Activated T-cell treated with anti-CD3 and anti-CD28 coated beads, Interleukin-2, amount 50 U/mL, for 72 hours (primary cell): ENCODE data around the gene DNLZ. TPM values are rescaled to one million over a fixed set of nuclear protein-coding genes. Genes with fewer than 3 reads are reported as not detected.

Experiments used
- ATAC-seq, 2 donors: fragments of 150-1000 bp; cut with Tn5 transposase; replicated peaks in 1 of 2; 2 replicates each; pipeline ENCODE4 v1.10.0; 2021; ENCODE audit warnings: moderate library complexity in 2 of 2, mild to moderate bottlenecking in 1 of 2
- DNase-seq, 2 donors: peaks; one replicate each; pipeline ENCODE4 v3.0.0; 2021 to 2022; ENCODE audit warnings: mixed read lengths in 1 of 2
- H3K27ac Mint-ChIP-seq: one replicate; pipeline ENCODE4 v1.8.0; 2022; ENCODE audit warnings: mild to moderate bottlenecking, moderate library complexity, mixed read lengths
- H3K27me3 Mint-ChIP-seq: one replicate; pipeline ENCODE4 v1.8.0; 2022; ENCODE audit warnings: low read depth, mixed read lengths
- H3K36me3 Mint-ChIP-seq, 2 donors: one replicate each; pipeline ENCODE4 v1.8.0; 2022; ENCODE audit warnings: mixed read lengths in 2 of 2, mild to moderate bottlenecking in 1 of 2; ENCODE audit not compliant: insufficient read depth in 2 of 2
- H3K4me1 Mint-ChIP-seq: one replicate; pipeline ENCODE4 v1.8.0; 2022; ENCODE audit warnings: low read depth, mixed read lengths
- H3K4me3 Mint-ChIP-seq, 2 donors: one replicate each; pipeline ENCODE4 v1.8.0; 2022; ENCODE audit warnings: mild to moderate bottlenecking in 2 of 2, mixed read lengths in 2 of 2, moderate library complexity in 2 of 2
- H3K9me3 Mint-ChIP-seq, 2 donors: one replicate each; pipeline ENCODE4 v1.8.0; 2022; ENCODE audit warnings: mixed read lengths in 2 of 2
- total RNA-seq, 2 donors: library from RNA; stranded (reverse); gene quantifications; one replicate each; pipeline ENCODE4 v1.2.3, GENCODE V29; 2022

Gene DNLZ
- total RNA-seq, 2 donors from 2014 or later: 10.8 to 14.4 TPM

GRCh38 chr9:136378170-136379002 lies 14.8 kb upstream of the DNLZ start:
- ATAC-seq: no peak
- no peaks in the 10 kb centered on the region for H3K36me3 Mint-ChIP-seq
- no peaks in the 10 kb centered on the region for H3K27me3 Mint-ChIP-seq
- no peaks in the 10 kb centered on the region for H3K9me3 Mint-ChIP-seq
- H3K4me1 Mint-ChIP-seq: no peaks in the 10 kb centered on the region
- DNase-seq: no peak
- H3K27ac Mint-ChIP-seq: no peak overlapping the region
- H3K4me3 Mint-ChIP-seq: no peak overlapping the region

- ATAC-seq (no peak), DNase-seq (no peak)
- no peak overlapping the region for H3K27ac Mint-ChIP-seq
- no peaks in the 10 kb centered on the region for H3K9me3 Mint-ChIP-seq
- H3K4me1 Mint-ChIP-seq: no peaks in the 10 kb centered on the region
- no peak overlapping the region for H3K4me3 Mint-ChIP-seq
- no peaks in the 10 kb centered on the region for H3K27me3 Mint-ChIP-seq
- no peaks in the 10 kb centered on the region for H3K36me3 Mint-ChIP-seq
Observed at GRCh38 chr9:136377341-136378169, 14.0 kb upstream of the DNLZ start.

GRCh38 chr9:136376457-136376856 lies 12.9 kb upstream of the DNLZ start:
- no peak for DNase-seq
- H3K36me3 Mint-ChIP-seq: no peaks in the 10 kb centered on the region
- H3K27me3 Mint-ChIP-seq: no peaks in the 10 kb centered on the region
- H3K4me1 Mint-ChIP-seq: no peaks in the 10 kb centered on the region
- no peak overlapping the region for H3K27ac Mint-ChIP-seq
- no peak overlapping the region for H3K4me3 Mint-ChIP-seq
- H3K9me3 Mint-ChIP-seq: no peaks in the 10 kb centered on the region
- ATAC-seq: no peak

GRCh38 chr9:136375096-136375495 lies 11.6 kb upstream of the DNLZ start:
- Mint-ChIP-seq H3K4me3 (no peak overlapping the region), H3K27ac (no peak overlapping the region), H3K27me3 (no peaks in the 10 kb centered on the region), H3K36me3 (no peaks in the 10 kb centered on the region), H3K9me3 (no peaks in the 10 kb centered on the region), H3K4me1 (no peaks in the 10 kb centered on the region)
- ATAC-seq: no peak
- DNase-seq: no peak

- no peak overlapping the region for H3K4me3 Mint-ChIP-seq
Observed at GRCh38 chr9:136374183-136374575, 10.6 kb upstream of the DNLZ start.

GRCh38 chr9:136373300-136374182 lies 10.0 kb upstream of the DNLZ start, which contains the start of gene CARD9:
CARD9 (minus strand) TSS chr9:136373669; CDS start chr9:136372078, 1,591 bp downstream.
- Mint-ChIP-seq H3K27me3 (no peaks in the 10 kb centered on the region), H3K36me3 (no peaks in the 10 kb centered on the region), H3K27ac (no peak within 1 kb of the TSS), H3K4me3 (peak within 1 kb of the TSS; percentile 15), H3K4me1 (no peaks in the 10 kb centered on the region), H3K9me3 (no peaks in the 10 kb centered on the region)
- ATAC-seq: peak in 1 of 2 donors; percentile 35
- no peak for DNase-seq

More at GRCh38 chr9:136374183-136374575, 10.6 kb upstream of the DNLZ start:
- ATAC-seq: no peak
- Mint-ChIP-seq H3K4me1 (no peaks in the 10 kb centered on the region), H3K27ac (no peak overlapping the region), H3K9me3 (no peaks in the 10 kb centered on the region), H3K36me3 (no peaks in the 10 kb centered on the region), H3K27me3 (no peaks in the 10 kb centered on the region)
- no peak for DNase-seq

GRCh38 chr9:136372561-136373299 lies 9.2 kb upstream of the DNLZ start:
- Mint-ChIP-seq H3K36me3 (no peaks in the 10 kb centered on the region), H3K27me3 (no peaks in the 10 kb centered on the region), H3K9me3 (no peaks in the 10 kb centered on the region), H3K4me3 (peak overlapping the region; percentile 15), H3K4me1 (no peaks in the 10 kb centered on the region), H3K27ac (no peak overlapping the region)
- ATAC-seq: no peak
- no peak for DNase-seq

- Mint-ChIP-seq H3K9me3 (no peaks in the 10 kb centered on the region), H3K27ac (no peak overlapping the region)
Observed at GRCh38 chr9:136372006-136372405, 8.5 kb upstream of the DNLZ start.

GRCh38 chr9:136371533-136371880 lies 8.0 kb upstream of the DNLZ start:
- H3K27me3 Mint-ChIP-seq: no peaks in the 10 kb centered on the region
- no peak for ATAC-seq
- no peak for DNase-seq
- H3K4me1 Mint-ChIP-seq: no peaks in the 10 kb centered on the region
- no peak overlapping the region for H3K27ac Mint-ChIP-seq
- H3K36me3 Mint-ChIP-seq: no peaks in the 10 kb centered on the region
- no peaks in the 10 kb centered on the region for H3K9me3 Mint-ChIP-seq
- H3K4me3 Mint-ChIP-seq: no peak overlapping the region

More at GRCh38 chr9:136372006-136372405, 8.5 kb upstream of the DNLZ start:
- Mint-ChIP-seq H3K36me3 (no peaks in the 10 kb centered on the region), H3K27me3 (no peaks in the 10 kb centered on the region), H3K4me1 (no peaks in the 10 kb centered on the region), H3K4me3 (no peak overlapping the region)
- DNase-seq (no peak), ATAC-seq (no peak)

- ATAC-seq (no peak), DNase-seq (no peak)
- Mint-ChIP-seq H3K36me3 (no peaks in the 10 kb centered on the region), H3K27me3 (no peaks in the 10 kb centered on the region), H3K4me3 (no peak overlapping the region), H3K9me3 (no peaks in the 10 kb centered on the region), H3K4me1 (no peaks in the 10 kb centered on the region), H3K27ac (no peak overlapping the region)
Observed at GRCh38 chr9:136370687-136371532, 7.4 kb upstream of the DNLZ start.

- Mint-ChIP-seq H3K36me3 (no peaks in the 10 kb centered on the region), H3K4me1 (no peaks in the 10 kb centered on the region), H3K9me3 (no peaks in the 10 kb centered on the region), H3K27ac (no peak overlapping the region), H3K4me3 (no peak overlapping the region), H3K27me3 (no peaks in the 10 kb centered on the region)
- ATAC-seq (no peak), DNase-seq (no peak)
Observed at GRCh38 chr9:136370037-136370436, 6.5 kb upstream of the DNLZ start.

GRCh38 chr9:136368190-136368589 lies 4.6 kb upstream of the DNLZ start:
- no peaks in the 10 kb centered on the region for H3K27me3 Mint-ChIP-seq
- H3K36me3 Mint-ChIP-seq: no peaks in the 10 kb centered on the region
- no peak overlapping the region for H3K27ac Mint-ChIP-seq
- H3K4me1 Mint-ChIP-seq: no peaks in the 10 kb centered on the region
- no peak overlapping the region for H3K4me3 Mint-ChIP-seq
- no peaks in the 10 kb centered on the region for H3K9me3 Mint-ChIP-seq
- DNase-seq (no peak), ATAC-seq (no peak)
